Measurements from ENCODE around the gene VEGFC.

DNA sequence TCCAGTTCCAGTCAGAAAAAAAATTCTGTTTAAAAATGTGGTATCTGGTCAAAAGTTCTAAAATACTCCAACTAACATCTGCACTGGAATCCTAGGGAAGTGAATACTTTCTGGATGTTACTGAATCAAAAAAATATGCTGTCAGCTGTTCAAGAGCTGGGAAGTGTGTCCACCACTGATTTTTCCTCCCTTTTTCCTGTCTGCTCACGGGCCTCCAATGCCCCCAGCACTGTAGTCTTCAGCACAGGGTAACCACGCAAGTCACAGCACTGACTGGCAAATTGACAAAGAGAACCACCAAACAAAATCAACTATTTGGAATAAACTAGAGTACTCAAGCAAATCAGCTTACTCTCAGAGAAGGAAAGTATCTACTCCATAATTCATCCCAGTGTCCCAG, 9.9 kb downstream of the VEGFC start:
- TF ChIP-seq CTCF (IDR thresholded peaks at IDR 0.05) (no peak), POLR2A (IDR thresholded peaks at IDR 0.05) (no peak)

Data from testis (tissue), 2 donors.